ENCODE measurements around the gene KCNK18.
A peak's percentile ranks its signal among the peaks of the same experiment; 100 is the strongest.

KCNK18 gene

GRCh38 chr10:117197189-117197588 is at the start of gene KCNK18:
Gene KCNK18 (plus strand): TSS chr10:117197489. CDS start chr10:117197489, 0 bp downstream.
- DNase-seq (ENCODE audit: low spot score), result no peak

- no peak for DNase-seq (ENCODE audit: low spot score)
These were observed 49.0 kb upstream of the KCNK18 start for GRCh38 chr10:117148284-117148683.

DNA sequence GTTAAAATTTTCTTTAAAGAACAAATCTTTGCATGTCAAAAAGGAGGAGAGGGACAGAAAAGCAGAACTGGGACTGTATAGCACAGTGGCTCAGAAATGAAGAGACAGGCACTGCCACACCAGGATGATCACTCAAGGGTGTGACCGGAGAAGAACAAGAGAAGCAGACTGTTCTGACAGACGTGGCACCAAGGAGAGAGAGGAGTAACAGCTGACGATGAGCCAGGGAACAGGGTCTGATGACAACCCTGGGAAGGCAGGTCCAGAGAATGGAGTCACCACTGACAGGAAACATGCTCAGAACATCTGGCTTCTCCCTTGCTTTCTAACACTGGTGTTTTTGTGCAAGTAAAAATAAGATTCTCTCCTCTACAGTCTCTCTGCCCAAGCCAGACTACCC is 44.6 kb upstream of the KCNK18 start:
- DNase-seq (ENCODE audit: low spot score), result no peak

DNA sequence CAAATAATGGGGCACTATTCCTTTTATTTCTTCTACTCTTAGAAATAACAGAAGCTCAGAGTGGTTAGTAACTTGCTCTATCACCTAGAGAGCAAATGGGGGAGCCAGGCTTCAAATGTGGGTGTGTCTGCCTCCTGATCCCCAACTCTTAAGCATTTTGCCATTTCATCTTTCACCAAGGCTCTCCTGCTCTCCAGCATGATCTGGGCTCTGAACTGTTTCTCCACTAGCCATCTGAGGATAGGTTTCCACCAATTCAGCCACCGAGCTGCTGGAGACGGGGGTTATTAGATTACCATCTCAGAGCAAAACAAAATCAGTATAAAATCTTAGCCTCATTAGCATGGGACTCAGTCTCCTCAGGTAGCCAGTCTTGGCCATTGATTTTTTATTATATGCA is 39.0 kb upstream of the KCNK18 start:
- DNase-seq (ENCODE audit: low spot score), result no peak

DNA sequence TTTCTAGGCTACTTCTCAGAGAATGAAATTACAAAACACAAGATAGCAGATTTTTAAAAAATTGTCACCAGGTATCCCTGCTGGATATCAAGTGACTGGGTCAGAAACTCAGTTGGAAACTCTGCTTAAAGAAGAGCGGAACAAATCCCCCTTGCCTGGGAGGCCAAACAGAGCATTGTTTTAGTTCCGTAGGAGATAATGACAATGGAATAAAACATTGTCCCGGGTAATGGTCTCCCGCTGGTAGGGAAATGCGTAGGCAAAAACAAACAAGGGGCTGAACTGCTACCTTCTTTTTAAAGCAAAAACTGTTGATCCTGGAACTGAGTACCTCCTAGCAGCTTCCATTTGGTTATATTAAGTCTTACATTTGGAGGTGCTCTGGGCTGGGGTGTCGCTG is 37.9 kb upstream of the KCNK18 start:
- DNase-seq (ENCODE audit: low spot score), result no peak

- no peak for DNase-seq (ENCODE audit: low spot score)
These were observed 36.7 kb upstream of the KCNK18 start for GRCh38 chr10:117160567-117160966.

- DNase-seq (ENCODE audit: low spot score), result no peak
These were observed 35.8 kb upstream of the KCNK18 start for GRCh38 chr10:117161386-117162033.

- DNase-seq (ENCODE audit: low spot score), result no peak
These were observed 34.9 kb upstream of the KCNK18 start for GRCh38 chr10:117162093-117163060.

DNA sequence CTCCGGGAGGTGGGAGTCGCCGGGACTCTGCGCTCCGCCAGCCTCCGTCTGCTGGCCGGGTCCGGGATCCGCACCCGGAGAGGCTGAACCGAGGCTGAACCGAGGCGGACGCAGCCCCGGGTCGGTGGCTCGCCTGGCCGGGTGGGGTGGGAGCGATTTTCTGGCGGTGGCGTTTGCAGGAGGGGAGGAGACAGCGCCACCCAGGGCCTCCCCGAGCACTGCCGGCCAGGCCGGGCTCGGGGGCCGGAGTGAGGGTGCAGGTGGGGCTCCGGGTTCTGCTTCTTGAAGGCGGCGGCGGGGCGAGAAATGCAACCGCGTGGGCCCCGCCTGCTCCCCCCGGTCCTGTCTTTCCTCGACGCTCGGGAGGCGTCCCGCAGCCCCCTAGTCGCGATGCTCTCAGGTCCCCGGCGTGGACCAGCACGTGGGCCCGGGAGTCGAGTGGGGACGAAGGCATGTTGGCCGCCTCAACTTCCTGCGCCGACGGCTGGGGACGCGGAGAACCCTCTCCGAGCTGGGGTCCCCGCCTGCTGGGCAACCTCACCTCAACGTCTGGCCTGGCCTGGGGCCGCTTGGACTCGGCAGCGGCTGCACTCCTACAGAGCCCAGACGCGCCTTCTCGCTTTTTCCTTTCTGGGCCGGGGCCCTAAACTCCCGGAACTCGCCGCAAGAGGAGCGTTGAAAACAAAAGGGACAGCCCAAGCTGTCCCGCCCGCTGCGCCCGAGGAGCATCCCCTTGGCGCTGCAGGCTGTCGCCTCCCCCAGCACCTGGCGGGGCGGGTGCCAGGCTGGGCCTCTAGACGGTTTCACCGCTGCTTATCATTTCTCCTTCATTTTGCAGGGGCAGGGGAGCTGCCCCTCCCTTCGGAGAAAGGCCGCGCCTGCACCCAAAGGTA is 34.0 kb upstream of the KCNK18 start:
- no peak for DNase-seq (ENCODE audit: low spot score)

DNA sequence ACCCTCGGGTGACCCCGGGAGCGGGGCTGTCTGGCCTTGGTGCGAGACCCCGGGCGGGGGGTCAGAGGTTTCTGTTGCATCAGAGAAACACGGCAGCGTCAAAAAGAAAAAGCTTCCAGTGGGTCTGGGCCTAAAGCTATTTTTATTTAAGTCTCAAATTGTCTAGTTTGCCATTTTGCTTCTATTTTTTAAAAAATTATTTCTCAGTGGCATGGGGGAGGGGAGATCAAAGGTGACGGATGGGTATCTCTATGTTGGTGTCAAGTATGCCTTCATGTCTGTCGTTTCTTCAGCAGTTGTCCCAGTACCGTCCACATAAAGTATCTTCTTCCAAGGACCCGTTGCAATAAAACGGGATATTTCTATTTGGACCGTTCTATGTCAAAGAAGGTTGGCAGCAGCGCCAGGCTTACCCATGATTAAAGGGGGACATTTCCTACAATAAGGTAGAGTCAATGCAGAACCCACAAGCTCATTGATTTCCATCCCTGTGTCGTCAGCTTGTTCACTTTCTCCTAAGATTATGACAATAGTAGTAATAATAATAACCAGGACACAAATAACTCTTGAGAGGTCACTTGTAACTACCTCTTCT is 33.2 kb upstream of the KCNK18 start:
- no peak for DNase-seq (ENCODE audit: low spot score)

DNA sequence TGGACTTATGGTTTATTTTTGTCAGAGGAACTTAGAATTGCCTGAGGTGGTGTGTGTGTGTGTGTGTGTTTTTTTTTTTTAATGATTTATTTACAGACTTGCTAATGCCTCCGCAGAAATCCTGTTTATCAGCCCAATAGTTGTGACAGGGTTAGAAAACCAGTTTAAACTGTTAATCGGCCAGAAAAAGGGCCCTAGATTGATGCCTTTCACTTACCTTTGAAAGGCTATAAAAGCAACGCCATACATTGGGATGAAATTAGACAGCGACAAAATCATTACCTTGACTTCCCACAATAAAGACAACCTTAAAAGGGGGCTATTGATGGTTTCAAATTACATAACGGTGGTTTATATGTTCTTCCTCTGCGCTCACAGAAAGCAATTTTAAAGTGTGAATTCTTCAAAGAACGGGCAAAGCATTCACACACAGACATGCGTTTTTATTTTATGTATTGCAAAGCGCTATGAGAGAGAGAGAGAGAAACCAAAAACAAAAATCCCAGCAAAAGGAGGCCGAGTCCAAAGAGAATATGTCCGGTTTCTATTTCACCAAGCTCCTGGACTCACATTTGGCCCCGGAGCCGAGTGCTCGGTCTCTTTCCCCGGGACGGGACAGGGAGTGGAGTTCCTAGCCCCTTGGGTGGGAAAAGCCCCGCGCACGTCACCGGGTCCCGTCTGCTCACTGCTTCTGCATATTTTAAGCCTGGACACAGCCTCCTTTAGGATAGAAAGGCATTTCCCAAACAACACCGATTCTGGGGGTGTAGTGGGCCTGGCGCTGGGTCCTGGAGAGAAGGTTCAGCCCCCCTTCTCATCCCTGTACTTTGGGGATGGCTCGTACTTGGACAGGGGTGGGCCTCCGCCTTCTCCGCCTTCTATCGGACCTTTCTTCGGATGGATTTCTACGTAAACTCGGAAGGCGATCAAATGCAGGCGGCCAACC is 32.4 kb upstream of the KCNK18 start:
- no peak for DNase-seq (ENCODE audit: low spot score)

- DNase-seq (ENCODE audit: low spot score), result no peak
These were observed 31.5 kb upstream of the KCNK18 start for GRCh38 chr10:117165538-117166417.

DNA sequence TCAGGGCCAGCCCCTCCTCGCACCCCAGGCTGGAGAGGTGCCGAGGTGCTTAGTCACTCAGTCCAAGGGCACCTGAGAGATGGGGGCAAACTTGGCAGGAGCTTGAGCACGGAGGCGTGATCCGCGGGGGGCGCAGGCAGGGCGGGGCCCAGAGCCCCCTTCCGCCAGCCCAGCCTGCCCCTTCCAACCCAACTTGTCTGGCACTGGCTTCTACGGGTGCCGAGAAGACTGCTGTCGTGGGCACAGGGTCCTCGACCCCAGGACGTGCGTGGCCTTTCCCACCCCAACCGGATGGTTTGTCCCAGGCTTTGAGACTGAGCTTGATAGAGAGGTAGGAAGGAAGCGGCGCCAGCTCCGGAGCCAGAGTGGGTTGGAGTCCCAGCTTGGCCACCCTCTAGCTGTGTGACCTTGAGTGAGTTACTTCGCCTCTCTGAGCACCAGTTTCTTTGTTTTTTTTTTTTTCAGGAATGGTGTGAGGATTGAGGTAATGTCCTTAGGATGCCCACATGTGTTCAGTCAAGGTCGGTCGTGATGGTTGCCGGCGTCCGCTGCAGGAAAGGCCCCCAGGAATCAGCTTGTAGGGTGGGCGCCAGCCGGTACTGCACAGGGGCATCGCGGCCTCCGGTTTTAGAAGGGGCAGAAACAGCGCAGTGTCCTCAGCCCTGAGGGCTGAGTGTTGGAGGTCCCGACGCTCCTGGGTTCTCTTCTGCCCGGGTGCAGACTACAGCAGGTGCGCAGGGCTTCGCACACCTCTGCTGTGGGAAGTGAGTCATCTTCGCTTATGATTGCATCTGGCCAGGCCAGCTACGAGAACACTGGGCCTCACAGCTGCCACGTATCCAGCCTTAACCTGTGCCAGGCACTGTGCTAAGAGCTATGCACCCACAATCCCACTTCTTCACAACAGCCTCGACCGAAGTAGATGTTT is 30.6 kb upstream of the KCNK18 start:
- DNase-seq (ENCODE audit: low spot score), result no peak

DNA sequence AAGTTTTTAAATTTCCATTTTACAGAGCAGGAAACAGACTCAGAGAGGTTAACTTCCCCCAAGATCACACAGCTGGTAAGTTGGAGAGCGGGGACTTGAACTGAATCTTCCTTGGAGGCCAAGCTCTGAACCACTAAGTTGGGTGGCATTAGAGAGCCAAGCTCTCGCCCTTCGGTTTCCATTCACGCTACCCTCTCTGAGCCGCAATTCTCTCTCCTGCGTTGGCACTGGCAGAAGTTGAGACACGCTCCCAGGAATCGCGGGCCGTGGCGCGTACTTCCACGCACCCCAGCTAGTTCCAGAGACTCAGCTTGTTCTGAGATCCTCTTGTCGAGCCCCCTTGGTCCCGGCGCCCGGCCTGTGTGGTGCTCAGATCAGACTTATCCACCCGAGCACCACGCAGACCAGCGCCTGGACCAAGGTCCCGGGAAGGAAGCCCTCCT is 29.9 kb upstream of the KCNK18 start:
- no peak for DNase-seq (ENCODE audit: low spot score)

GRCh38 chr10:117167789-117168674 is 29.3 kb upstream of the KCNK18 start:
- DNase-seq (ENCODE audit: low spot score), result peak; percentile 57

DNA sequence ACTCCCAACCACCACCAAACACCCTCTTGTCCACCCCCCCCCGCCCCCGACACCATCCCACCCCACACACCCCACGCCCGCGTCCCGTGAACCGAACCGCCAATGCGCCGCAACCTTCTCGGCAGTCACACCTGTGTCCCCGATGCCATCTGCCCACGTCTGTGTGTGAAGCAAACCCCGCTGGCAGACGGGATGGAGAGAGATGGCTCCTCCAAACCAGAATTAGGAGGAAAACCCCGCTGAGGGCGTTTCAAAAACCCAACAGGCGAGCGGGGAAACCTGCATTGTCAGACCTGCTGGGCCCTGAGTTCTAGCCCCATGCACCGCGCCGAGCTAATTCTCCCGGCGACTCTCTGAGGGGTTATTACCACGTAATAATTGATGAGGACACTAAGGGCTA is 28.6 kb upstream of the KCNK18 start:
- no peak for DNase-seq (ENCODE audit: low spot score)

GRCh38 chr10:117169480-117169879 is 27.8 kb upstream of the KCNK18 start:
- DNase-seq (ENCODE audit: low spot score), result no peak
